Activated B cell treated with CpG ODN at 0.5 μM for 24 hours (primary cell): ENCODE data around the gene SLC25A46. TPM values are rescaled to one million over a fixed set of nuclear protein-coding genes. Genes with fewer than 3 reads are reported as not detected.
"Not testable (repeated sequence)": the region's sequence is repeated elsewhere in the genome, so short reads cannot be mapped to it uniquely, and the experiment has no call there.

Experiments
- ATAC-seq: fragments of 200-7000 bp; cut with Tn5 transposase; one replicate; pipeline ENCODE4 v1.10.0; 2021; ENCODE audit warnings: low read depth, mild to moderate bottlenecking, moderate library complexity
- CTCF ChIA-PET: fragments of 350-600 bp; sonication (Branson Sonifier 250); formaldehyde crosslinking; loops from one replicate; lab custom pipeline; 2021; ENCODE audit warnings: antibody characterized with exemption; lab: Charles Lee
- POLR2A ChIA-PET: fragments of 350-600 bp; sonication (Branson Sonifier 250); formaldehyde crosslinking; loops from one replicate; lab custom pipeline; 2021; ENCODE audit warnings: antibody characterized with exemption; lab: Charles Lee
- DNase-seq: peaks from one replicate; pipeline ENCODE4 v3.0.0; 2022
- H3K27ac Mint-ChIP-seq: one replicate; pipeline ENCODE4 v1.8.0; 2020; ENCODE audit warnings: mixed read lengths
- H3K27me3 Mint-ChIP-seq: one replicate; pipeline ENCODE4 v1.8.0; 2021; ENCODE audit warnings: mixed read lengths
- H3K36me3 Mint-ChIP-seq: one replicate; pipeline ENCODE4 v1.8.0; 2021; ENCODE audit warnings: low read depth, mixed read lengths
- H3K4me1 Mint-ChIP-seq: one replicate; pipeline ENCODE4 v1.8.0; 2021; ENCODE audit warnings: mixed read lengths
- H3K4me3 Mint-ChIP-seq: one replicate; pipeline ENCODE4 v1.8.0; 2020; ENCODE audit warnings: mild to moderate bottlenecking, mixed read lengths
- H3K9me3 Mint-ChIP-seq: one replicate; pipeline ENCODE4 v1.8.0; 2020; ENCODE audit warnings: mixed read lengths
- CTCF ChIP-seq: fragments of 200-600 bp; IDR thresholded peaks from one replicate; pipeline ENCODE4 v1.8.0; 2022; ENCODE audit warnings: antibody characterized with exemption, mild to moderate bottlenecking
- intact Hi-C: fragments of 100-400 bp; cut with micrococcal nuclease; formaldehyde crosslinking; loops from one replicate; pipeline ENCODE4 v1.15.1; 2024
- total RNA-seq: library from RNA; stranded (reverse); gene quantifications from 2 replicates; pipeline ENCODE4 v1.2.3, GENCODE V29; 2022

The SLC25A46 gene
- total RNA-seq, 1 donor from 2014 or later, result 42.2 TPM

- Mint-ChIP-seq H3K4me3 (no peak overlapping the region), H3K27ac (no peak overlapping the region), H3K36me3 (no peaks in the 10 kb centered on the region), H3K4me1 (no peaks in the 10 kb centered on the region), H3K27me3 (no peaks in the 10 kb centered on the region), H3K9me3 (no peaks in the 10 kb centered on the region)
- CTCF ChIA-PET, result no interaction called here
- POLR2A ChIA-PET, result no interaction called here
- ATAC-seq, result no peak
- no peak for DNase-seq
- no peak for TF ChIP-seq CTCF
- intact Hi-C loops, result no loop called here
These were observed 31.5 kb downstream of the SLC25A46 start for GRCh38 chr5:110770286-110770685.

GRCh38 chr5:110784901-110785300 is 46.1 kb downstream of the SLC25A46 start:
- DNase-seq (no peak), ATAC-seq (no peak)
- POLR2A ChIA-PET, result no interaction called here
- CTCF ChIA-PET, result no interaction called here
- Mint-ChIP-seq H3K4me3 (no peak overlapping the region), H3K36me3 (no peaks in the 10 kb centered on the region), H3K4me1 (no peaks in the 10 kb centered on the region), H3K27ac (no peak overlapping the region), H3K27me3 (no peaks in the 10 kb centered on the region), H3K9me3 (peaks cover 9% of the 10 kb centered on the region)
- no peak for TF ChIP-seq CTCF
- intact Hi-C loops, result no loop called here

GRCh38 chr5:110785356-110785755 is 46.5 kb downstream of the SLC25A46 start:
- Mint-ChIP-seq H3K4me1 (no peaks in the 10 kb centered on the region), H3K9me3 (peaks cover 9% of the 10 kb centered on the region), H3K4me3 (no peak overlapping the region), H3K27me3 (no peaks in the 10 kb centered on the region), H3K27ac (no peak overlapping the region), H3K36me3 (no peaks in the 10 kb centered on the region)
- DNase-seq, result no peak
- intact Hi-C loops, result no loop called here
- TF ChIP-seq CTCF, result no peak
- POLR2A ChIA-PET, result no interaction called here
- ATAC-seq, result no peak
- CTCF ChIA-PET, result no interaction called here

- CTCF ChIA-PET, ATAC-seq, H3K27ac Mint-ChIP-seq, H3K4me3 Mint-ChIP-seq, H3K9me3 Mint-ChIP-seq, DNase-seq, H3K27me3 Mint-ChIP-seq, H3K4me1 Mint-ChIP-seq, POLR2A ChIA-PET, H3K36me3 Mint-ChIP-seq, intact Hi-C loops: not testable (repeated sequence)
These were observed 49.2 kb downstream of the SLC25A46 start for GRCh38 chr5:110788006-110788405.

- ATAC-seq (no peak), DNase-seq (no peak)
- ChIA-PET CTCF (no interaction called here), POLR2A (no interaction called here)
- Mint-ChIP-seq H3K27me3 (no peaks in the 10 kb centered on the region), H3K4me3 (no peak overlapping the region), H3K36me3 (no peaks in the 10 kb centered on the region), H3K4me1 (no peaks in the 10 kb centered on the region), H3K9me3 (peaks cover 4% of the 10 kb centered on the region), H3K27ac (no peak overlapping the region)
- no peak for TF ChIP-seq CTCF
- intact Hi-C loops, result no loop called here
These were observed 51.9 kb downstream of the SLC25A46 start for GRCh38 chr5:110790673-110791072.

- Mint-ChIP-seq H3K27ac (no peak overlapping the region), H3K9me3 (peaks cover 8% of the 10 kb centered on the region), H3K4me3 (no peak overlapping the region), H3K4me1 (no peaks in the 10 kb centered on the region), H3K27me3 (no peaks in the 10 kb centered on the region), H3K36me3 (no peaks in the 10 kb centered on the region)
- TF ChIP-seq CTCF, result no peak
- intact Hi-C loops, result no loop called here
- DNase-seq, result no peak
- ChIA-PET POLR2A (no interaction called here), CTCF (no interaction called here)
- no peak for ATAC-seq
These were observed 64.2 kb downstream of the SLC25A46 start for GRCh38 chr5:110802998-110803397.
